Suprapubic skin (tissue), 4 donors: Measurements from ENCODE around the gene PCBP2. TPM values are rescaled to one million over a fixed set of nuclear protein-coding genes. Genes with fewer than 3 reads are reported as not detected.
A peak's percentile ranks its signal among the peaks of the same experiment; 100 is the strongest.
"Not testable (repeated sequence)": the region's sequence is repeated elsewhere in the genome, so short reads cannot be mapped to it uniquely, and the experiment has no call there.

Experiments used
- DNase-seq, 2 donors: peaks; one replicate each; pipeline ENCODE4 v3.0.0-alpha.2; 2019; ENCODE audit warnings: low spot score in 2 of 2
- H3K27ac ChIP-seq: fragments of 200-600 bp; sonication (generic); one replicate; pipeline ENCODE4 v1.5.1; 2019
- H3K27me3 ChIP-seq: fragments of 200-600 bp; sonication (generic); one replicate; pipeline ENCODE4 v1.5.1; 2019
- H3K36me3 ChIP-seq: fragments of 200-600 bp; sonication (generic); one replicate; pipeline ENCODE4 v1.5.1; 2019
- H3K4me1 ChIP-seq: fragments of 200-600 bp; sonication (generic); one replicate; pipeline ENCODE4 v1.5.1; 2019
- H3K4me3 ChIP-seq: fragments of 200-600 bp; sonication (generic); one replicate; pipeline ENCODE4 v1.5.1; 2019; ENCODE audit warnings: mild to moderate bottlenecking
- H3K9me3 ChIP-seq: fragments of 200-600 bp; sonication (generic); one replicate; pipeline ENCODE4 v1.5.1; 2019
- CTCF ChIP-seq, 2 donors: fragments of 200-600 bp in 1 of 2; fragments of 450-650 bp in 1 of 2; sonication (generic) in 1 of 2; IDR thresholded peaks; one replicate each; pipeline ENCODE4 v1.5.1; 2016 to 2019; ENCODE audit warnings: antibody characterized with exemption in 2 of 2, mild to moderate bottlenecking in 1 of 2, moderate library complexity in 1 of 2
- EP300 ChIP-seq: sonication (generic); formaldehyde crosslinking; IDR thresholded peaks from one replicate; pipeline ENCODE4 v1.6.1; 2017; ENCODE audit warnings: antibody characterized with exemption
- POLR2A ChIP-seq, 2 donors: fragments of 450-650 bp; IDR thresholded peaks; one replicate each; pipeline ENCODE4 v1.6.1; 2017; ENCODE audit warnings: antibody characterized with exemption in 2 of 2, mild to moderate bottlenecking in 2 of 2, moderate library complexity in 2 of 2
- POLR2AphosphoS5 ChIP-seq, 3 donors: sonication (generic); formaldehyde crosslinking; IDR thresholded peaks; one replicate each; pipeline ENCODE4 v1.6.1; 2017; ENCODE audit warnings: antibody characterized with exemption in 3 of 3
- WGBS: methylation state at CpG from one replicate; pipeline ENCODE4 v1.1.5; 2018; 5-methylcytosine and 5-hydroxymethylcytosine counted together
- total RNA-seq, 4 donors: library from RNA; depleted of rRNA; stranded (reverse); fragments of >200 nt; gene quantifications; one replicate each; pipeline ENCODE4 v1.1.0, GENCODE V29; 2016

The PCBP2 gene
- total RNA-seq, 4 donors from 2014 or later = 480 to 803 (median 584) TPM

GRCh38 chr12:53474819-53475218 lies 22.9 kb downstream of the PCBP2 start:
- WGBS = 77% methylated on average over 13 of the region's 13 CpGs
- Histone ChIP-seq H3K36me3 (peaks cover 96% of the 10 kb centered on the region), H3K27ac (no peak overlapping the region), H3K4me1 (peaks cover 22% of the 10 kb centered on the region), H3K4me3 (no peak overlapping the region), H3K9me3 (no peaks in the 10 kb centered on the region), H3K27me3 (no peaks in the 10 kb centered on the region)
- TF ChIP-seq POLR2AphosphoS5 (IDR thresholded peaks at IDR 0.05) (no peak), CTCF (IDR thresholded peaks at IDR 0.05) (no peak), EP300 (no peak), POLR2A (IDR thresholded peaks at IDR 0.05) (no peak)
- DNase-seq = no peak

- TF ChIP-seq EP300 (no peak), CTCF (IDR thresholded peaks at IDR 0.05) (no peak), POLR2AphosphoS5 (IDR thresholded peaks at IDR 0.05) (no peak), POLR2A (IDR thresholded peaks at IDR 0.05) (no peak)
- Histone ChIP-seq H3K27ac (no peak overlapping the region), H3K9me3 (no peaks in the 10 kb centered on the region), H3K27me3 (no peaks in the 10 kb centered on the region), H3K4me1 (peaks cover 28% of the 10 kb centered on the region), H3K36me3 (peaks cover 96% of the 10 kb centered on the region), H3K4me3 (no peak overlapping the region)
- 74% methylated on average over 2 of the region's 2 CpGs for WGBS
- DNase-seq = no peak
Measured at GRCh38 chr12:53476769-53477209, 24.9 kb downstream of the PCBP2 start.

- 33% methylated on average over 1 of the region's 1 CpG for WGBS
- TF ChIP-seq POLR2AphosphoS5 (IDR thresholded peaks at IDR 0.05) (no peak), EP300 (no peak), POLR2A (IDR thresholded peaks at IDR 0.05) (no peak), CTCF (IDR thresholded peaks at IDR 0.05) (no peak)
- Histone ChIP-seq H3K4me3 (no peak overlapping the region), H3K9me3 (no peaks in the 10 kb centered on the region), H3K4me1 (peaks cover 37% of the 10 kb centered on the region), H3K36me3 (peaks cover 95% of the 10 kb centered on the region), H3K27me3 (no peaks in the 10 kb centered on the region), H3K27ac (no peak overlapping the region)
- no peak for DNase-seq
Measured at GRCh38 chr12:53478865-53479264, 27.0 kb downstream of the PCBP2 start.

GRCh38 chr12:53479331-53479730 lies 27.4 kb downstream of the PCBP2 start:
- peaks cover 37% of the 10 kb centered on the region for H3K4me1 ChIP-seq
- WGBS = 71% methylated on average over 5 of the region's 5 CpGs
- no peaks in the 10 kb centered on the region for H3K27me3 ChIP-seq
- H3K36me3 ChIP-seq = peaks cover 95% of the 10 kb centered on the region
- H3K27ac ChIP-seq = no peak overlapping the region
- DNase-seq = no peak
- no peaks in the 10 kb centered on the region for H3K9me3 ChIP-seq
- no peak overlapping the region for H3K4me3 ChIP-seq
- no peak for TF ChIP-seq POLR2AphosphoS5 (IDR thresholded peaks at IDR 0.05)
- no peak for TF ChIP-seq EP300

GRCh38 chr12:53480491-53481442 lies 28.9 kb downstream of the PCBP2 start:
- no peak for TF ChIP-seq EP300
- no peak for TF ChIP-seq CTCF (IDR thresholded peaks at IDR 0.05)
- TF ChIP-seq POLR2AphosphoS5 (IDR thresholded peaks at IDR 0.05) = no peak
- no peak for TF ChIP-seq POLR2A (IDR thresholded peaks at IDR 0.05)
- Histone ChIP-seq H3K27me3 (no peaks in the 10 kb centered on the region), H3K4me1 (peaks cover 29% of the 10 kb centered on the region), H3K36me3 (peaks cover 95% of the 10 kb centered on the region), H3K27ac (no peak overlapping the region), H3K4me3 (no peak overlapping the region), H3K9me3 (no peaks in the 10 kb centered on the region)
- DNase-seq = no peak
- WGBS = 75% methylated on average over 12 of the region's 12 CpGs

GRCh38 chr12:53481458-53481857 lies 29.6 kb downstream of the PCBP2 start:
- Histone ChIP-seq H3K27ac (peak overlapping the region; percentile 14), H3K36me3 (peaks cover 95% of the 10 kb centered on the region), H3K4me1 (peaks cover 26% of the 10 kb centered on the region)
- H3K27me3 ChIP-seq, H3K9me3 ChIP-seq, H3K4me3 ChIP-seq, DNase-seq: not testable (repeated sequence)
- WGBS = 62% methylated on average over 6 of the region's 6 CpGs
